Kidney (tissue), 14 donors: ENCODE measurements around the gene LAMP5. TPM values are rescaled to one million over a fixed set of nuclear protein-coding genes. Genes with fewer than 3 reads are reported as not detected.

Source experiments
- DNase-seq, 5 donors: peaks; one replicate each; pipeline ENCODE4 v3.0.0-alpha.2; 2013 to 2020
- FAIRE-seq: peaks from 2 replicates; lab custom pipeline; 2012; peaks lifted over from hg19 to GRCh38; lab: Jason Lieb, UNC
- H3K27ac ChIP-seq, 2 donors: one replicate each; pipeline ENCODE4 v1.7.0; 2013; ENCODE audit warnings: low read depth in 2 of 2, low read length in 2 of 2, inconsistent platforms in 1 of 2
- H3K27me3 ChIP-seq: one replicate; pipeline ENCODE4 v1.7.1; 2013; ENCODE audit warnings: low read length, inconsistent platforms; ENCODE audit not compliant: control insufficient read depth, insufficient read depth
- H3K36me3 ChIP-seq, 3 donors: one replicate each; pipeline versions ENCODE4 v1.7.0 to v1.7.1; 2013; ENCODE audit warnings: low read length in 3 of 3, control low read depth in 1 of 3, inconsistent platforms in 1 of 3; ENCODE audit not compliant: insufficient read depth in 3 of 3, control insufficient read depth in 2 of 3
- H3K4me1 ChIP-seq, 3 donors: one replicate each; pipeline versions ENCODE4 v1.7.0 to v1.7.1; 2013; ENCODE audit warnings: low read length in 3 of 3, inconsistent platforms in 1 of 3, low read depth in 1 of 3; ENCODE audit not compliant: control insufficient read depth in 2 of 3, insufficient read depth in 2 of 3
- H3K4me3 ChIP-seq, 3 donors: one replicate each; pipeline versions ENCODE4 v1.7.0 to v1.8.1; 2013; ENCODE audit warnings: low read length in 3 of 3, control low read depth in 1 of 3, inconsistent platforms in 1 of 3
- H3K9ac ChIP-seq, 3 donors: one replicate each; pipeline versions ENCODE4 v1.7.0 to v1.7.1; 2013; ENCODE audit warnings: low read length in 3 of 3, control low read depth in 1 of 3, inconsistent platforms in 1 of 3
- H3K9me3 ChIP-seq, 3 donors: one replicate each; pipeline versions ENCODE4 v1.7.0 to v1.7.1; 2013; ENCODE audit warnings: low read length in 3 of 3, control low read depth in 1 of 3, inconsistent platforms in 1 of 3; ENCODE audit not compliant: control insufficient read depth in 2 of 3, insufficient read depth in 1 of 3
- intact Hi-C: fragments of 100-400 bp; cut with DNase I; formaldehyde crosslinking; loops from one replicate; pipeline ENCODE4 v1.11.1; 2022
- polyA plus RNA-seq: library from polyadenylated mRNA; stranded (reverse); fragments of 350-450 nt; fragmentation: Illumina TruSeq; extraction: RNeasy Lipid Tissue Mini Kit (QIAGEN cat#74804); gene quantifications from one replicate; pipeline ENCODE4 v1.2.3, GENCODE V29; 2014; ENCODE audit warnings: low read depth, low replicate concordance; ENCODE audit not compliant: insufficient read depth
- total RNA-seq: library from RNA; stranded (reverse); fragmentation: NEBNext Ultra II Directional; extraction: Animal tissue kit (Norgen Biotek cat#: 25700); gene quantifications from one replicate; pipeline ENCODE4 v1.2.1, GENCODE V29; 2021
- TF ChIP-seq, protein P1 (sequence below): IDR thresholded peaks from 3 replicates; pipeline ENCODE4 v1.5.1; 2012; ENCODE audit warnings: mild to moderate bottlenecking, moderate library complexity, borderline replicate concordance; ENCODE audit not compliant: insufficient read depth; ENCODE audit errors: extremely low read depth
- donor health status: control.
- donor health status: control.
- donor health status: control.
- donor health status: control.
- donor health status: control.
- donor health status: DM: yes; HTN: yes; CAD: no.
- donor health status: Normal renal cell carcinoma (clear cell type).

Gene LAMP5
- total and polyA plus RNA-seq, 2 donors from 2014 or later: 0.82 to 3.2 TPM

DNA sequence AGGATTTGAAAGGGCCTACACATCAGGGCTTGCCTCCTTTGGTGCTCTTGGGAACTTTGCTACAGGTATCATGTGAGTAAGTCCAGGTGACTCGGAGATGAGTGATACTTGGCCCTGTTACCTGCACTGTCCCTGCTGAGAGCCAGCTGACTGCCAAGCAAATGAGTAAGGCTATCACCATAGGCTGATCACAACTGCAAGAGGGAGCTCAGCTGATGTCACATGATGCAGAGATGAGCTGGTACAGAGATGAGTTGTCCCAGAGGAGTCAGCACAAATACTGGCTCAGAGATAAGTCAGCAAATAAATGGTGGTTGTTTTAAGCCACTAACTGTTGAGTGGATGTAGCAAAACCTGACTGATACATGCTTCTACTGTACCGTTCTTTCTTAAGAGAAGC, 41.4 kb downstream of the LAMP5 start:
- intact Hi-C loops: no loop called here
- Histone ChIP-seq H3K9ac (no peak overlapping the region), H3K9me3 (no peaks in the 10 kb centered on the region), H3K27me3 (no peaks in the 10 kb centered on the region), H3K36me3 (no peaks in the 10 kb centered on the region), H3K4me3 (no peak overlapping the region), H3K27ac (no peak overlapping the region), H3K4me1 (no peaks in the 10 kb centered on the region)
- DNase-seq (no peak), FAIRE-seq (no peak)
- TF ChIP-seq, protein P1, sequence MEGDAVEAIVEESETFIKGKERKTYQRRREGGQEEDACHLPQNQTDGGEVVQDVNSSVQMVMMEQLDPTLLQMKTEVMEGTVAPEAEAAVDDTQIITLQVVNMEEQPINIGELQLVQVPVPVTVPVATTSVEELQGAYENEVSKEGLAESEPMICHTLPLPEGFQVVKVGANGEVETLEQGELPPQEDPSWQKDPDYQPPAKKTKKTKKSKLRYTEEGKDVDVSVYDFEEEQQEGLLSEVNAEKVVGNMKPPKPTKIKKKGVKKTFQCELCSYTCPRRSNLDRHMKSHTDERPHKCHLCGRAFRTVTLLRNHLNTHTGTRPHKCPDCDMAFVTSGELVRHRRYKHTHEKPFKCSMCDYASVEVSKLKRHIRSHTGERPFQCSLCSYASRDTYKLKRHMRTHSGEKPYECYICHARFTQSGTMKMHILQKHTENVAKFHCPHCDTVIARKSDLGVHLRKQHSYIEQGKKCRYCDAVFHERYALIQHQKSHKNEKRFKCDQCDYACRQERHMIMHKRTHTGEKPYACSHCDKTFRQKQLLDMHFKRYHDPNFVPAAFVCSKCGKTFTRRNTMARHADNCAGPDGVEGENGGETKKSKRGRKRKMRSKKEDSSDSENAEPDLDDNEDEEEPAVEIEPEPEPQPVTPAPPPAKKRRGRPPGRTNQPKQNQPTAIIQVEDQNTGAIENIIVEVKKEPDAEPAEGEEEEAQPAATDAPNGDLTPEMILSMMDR: no peak

GRCh38 chr20:9557411-9557810, 43.0 kb downstream of the LAMP5 start:
- no peak for FAIRE-seq
- intact Hi-C loops: no loop called here
- Histone ChIP-seq H3K9me3 (no peaks in the 10 kb centered on the region), H3K27me3 (no peaks in the 10 kb centered on the region), H3K4me1 (no peaks in the 10 kb centered on the region), H3K27ac (no peak overlapping the region), H3K4me3 (no peak overlapping the region), H3K9ac (no peak overlapping the region), H3K36me3 (no peaks in the 10 kb centered on the region)
- DNase-seq: no peak
- TF ChIP-seq, protein P1: no peak

DNA sequence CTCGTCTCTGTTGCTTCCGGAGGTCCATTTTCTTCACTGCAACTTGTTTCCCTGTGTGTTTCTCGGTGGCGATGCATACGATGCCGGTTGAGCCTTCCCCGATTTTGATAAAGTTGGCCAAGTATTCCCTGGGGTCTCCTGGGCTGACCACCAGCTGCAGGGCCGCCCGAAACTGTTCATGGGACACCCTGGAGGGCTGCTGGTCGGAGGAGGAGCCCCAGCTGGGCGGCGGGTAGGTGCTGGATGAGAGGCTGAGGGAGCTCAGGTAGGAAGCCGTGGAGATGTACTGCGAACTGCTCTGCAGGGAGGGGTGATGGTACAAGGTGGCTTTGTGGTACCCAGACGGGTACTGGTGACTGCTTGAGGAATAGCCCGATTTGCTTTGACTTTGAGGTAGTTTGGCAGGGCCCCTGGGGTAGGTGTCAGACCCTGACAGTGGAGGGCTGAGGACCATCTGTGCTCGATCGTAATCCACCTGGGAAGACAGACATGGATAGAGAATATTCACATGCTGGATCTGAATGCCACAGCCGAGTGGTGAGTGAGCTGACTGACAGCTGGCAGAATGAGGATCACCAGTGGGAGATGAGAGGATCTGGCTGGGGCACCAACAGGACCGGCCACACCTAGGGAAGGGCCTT, 51.6 kb downstream of the LAMP5 start:
- no peak overlapping the region for H3K4me3 ChIP-seq
- FAIRE-seq: no peak
- intact Hi-C loops: no loop called here
- no peak for DNase-seq
- no peaks in the 10 kb centered on the region for H3K36me3 ChIP-seq
- TF ChIP-seq, protein P1: no peak
- H3K27me3 ChIP-seq: no peaks in the 10 kb centered on the region
- H3K4me1 ChIP-seq: no peaks in the 10 kb centered on the region
- H3K9me3 ChIP-seq: no peaks in the 10 kb centered on the region
- H3K9ac ChIP-seq: no peak overlapping the region
- no peak overlapping the region for H3K27ac ChIP-seq

DNA sequence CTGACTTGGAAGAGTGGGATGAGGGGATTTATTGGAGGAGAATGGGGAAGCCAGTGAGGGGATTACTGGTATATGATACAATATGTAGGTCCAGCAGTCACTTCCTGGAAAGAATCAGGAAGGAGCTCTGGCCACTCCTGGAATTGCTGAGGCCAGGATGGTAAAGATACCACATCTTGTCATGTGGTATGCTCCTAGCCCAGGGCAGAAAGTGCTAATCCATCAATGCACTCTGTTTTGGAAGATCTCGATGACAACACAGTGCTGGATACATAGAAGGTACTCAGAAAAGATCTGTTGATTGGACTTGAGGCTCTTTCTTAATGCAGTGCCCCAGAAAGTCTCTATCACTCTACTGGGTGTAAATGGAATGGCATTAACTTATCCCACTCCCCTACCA, 52.6 kb downstream of the LAMP5 start:
- intact Hi-C loops: no loop called here
- TF ChIP-seq, protein P1: no peak
- Histone ChIP-seq H3K9me3 (no peaks in the 10 kb centered on the region), H3K27me3 (no peaks in the 10 kb centered on the region), H3K4me1 (no peaks in the 10 kb centered on the region), H3K36me3 (no peaks in the 10 kb centered on the region), H3K9ac (no peak overlapping the region), H3K4me3 (no peak overlapping the region), H3K27ac (no peak overlapping the region)
- FAIRE-seq (no peak), DNase-seq (no peak)
